Mucosa of descending colon (tissue), 3 donors: ENCODE data around the gene BAIAP2. TPM values are rescaled to one million over a fixed set of nuclear protein-coding genes. Genes with fewer than 3 reads are reported as not detected.
"Not testable (repeated sequence)": the region's sequence is repeated elsewhere in the genome, so short reads cannot be mapped to it uniquely, and the experiment has no call there.

Source experiments
- ATAC-seq: fragments of 200-7000 bp; cut with Tn5 transposase; one replicate; pipeline ENCODE4 v1.9.1; 2020; ENCODE audit warnings: mild to moderate bottlenecking, moderate library complexity
- DNase-seq, 3 donors: peaks; one replicate each; pipeline ENCODE4 v3.0.0-alpha.2; 2020
- H3K36me3 ChIP-seq: fragments of 200-600 bp; one replicate; pipeline ENCODE4 v1.8.0; 2021; ENCODE audit warnings: low read depth, mild to moderate bottlenecking
- H3K4me1 ChIP-seq: fragments of 200-600 bp; one replicate; pipeline ENCODE4 v1.8.0; 2021; ENCODE audit warnings: low read depth, mild to moderate bottlenecking
- H3K4me3 ChIP-seq: fragments of 200-600 bp; one replicate; pipeline ENCODE4 v1.8.0; 2021; ENCODE audit warnings: mild to moderate bottlenecking
- H3K9me3 ChIP-seq: fragments of 200-600 bp; one replicate; pipeline ENCODE4 v1.8.0; 2021; ENCODE audit warnings: mild to moderate bottlenecking
- intact Hi-C, 2 donors: fragments of 100-400 bp; cut with DNase I in 1 of 2; cut with micrococcal nuclease in 1 of 2; formaldehyde crosslinking; loops; one replicate each; pipeline versions ENCODE4 v1.11.0 to v1.11.1; 2022; cut with DNase I, micrococcal nuclease
- total RNA-seq, 3 donors: library from RNA; stranded (reverse); fragmentation: NEBNext Ultra II Directional in 2 of 3; extraction: Animal tissue kit (Norgen Biotek cat#: 25700) in 2 of 3; gene quantifications; one replicate each; pipeline versions ENCODE4 v1.2.1 to v1.2.4, GENCODE V29; 2021 to 2023
- TF ChIP-seq, protein P1 (sequence below): fragments of 200-600 bp; IDR thresholded peaks from one replicate; pipeline ENCODE4 v1.8.0; 2022; ENCODE audit warnings: antibody characterized with exemption, mild to moderate bottlenecking
- donor health status: DM: no; HTN: no; CAD: no; lungs with moderate emphysema.
- donor health status: DM: no; HTN: no; CAD: no.
- donor health status: DM: no; HTN: yes; CAD: no.

Gene BAIAP2
- total RNA-seq, 3 donors from 2014 or later = 11.6 to 76.7 (median 19.4) TPM

DNA sequence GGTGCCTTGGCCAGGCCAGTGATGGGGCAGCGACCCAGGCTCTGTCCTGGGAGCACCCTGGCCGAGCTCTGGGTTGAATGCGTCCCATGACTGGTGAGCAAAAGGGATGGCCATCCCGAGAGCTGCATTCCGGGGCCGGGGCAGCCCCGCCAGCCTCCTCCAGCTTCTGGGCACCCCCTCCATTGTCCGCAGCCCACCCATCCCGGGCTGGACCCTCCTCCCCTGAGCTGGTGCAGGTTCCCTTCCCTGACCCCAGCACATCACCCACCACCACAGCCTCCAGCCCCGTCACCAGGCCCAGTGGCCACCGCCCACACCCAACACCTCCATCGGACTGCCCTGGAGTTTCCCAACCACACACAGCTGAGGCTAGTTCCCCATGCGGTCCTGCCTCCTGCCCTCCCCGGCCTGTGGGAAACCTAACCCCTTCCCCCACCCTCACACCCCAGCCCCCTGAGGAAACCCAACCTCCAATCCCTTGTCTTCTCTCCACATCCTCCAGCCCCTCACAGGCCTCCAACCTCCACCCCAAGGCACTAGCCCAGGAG, 114.1 kb downstream of the BAIAP2 start:
- no peaks in the 10 kb centered on the region for H3K4me1 ChIP-seq
- no peak overlapping the region for H3K4me3 ChIP-seq
- TF ChIP-seq, protein P1, sequence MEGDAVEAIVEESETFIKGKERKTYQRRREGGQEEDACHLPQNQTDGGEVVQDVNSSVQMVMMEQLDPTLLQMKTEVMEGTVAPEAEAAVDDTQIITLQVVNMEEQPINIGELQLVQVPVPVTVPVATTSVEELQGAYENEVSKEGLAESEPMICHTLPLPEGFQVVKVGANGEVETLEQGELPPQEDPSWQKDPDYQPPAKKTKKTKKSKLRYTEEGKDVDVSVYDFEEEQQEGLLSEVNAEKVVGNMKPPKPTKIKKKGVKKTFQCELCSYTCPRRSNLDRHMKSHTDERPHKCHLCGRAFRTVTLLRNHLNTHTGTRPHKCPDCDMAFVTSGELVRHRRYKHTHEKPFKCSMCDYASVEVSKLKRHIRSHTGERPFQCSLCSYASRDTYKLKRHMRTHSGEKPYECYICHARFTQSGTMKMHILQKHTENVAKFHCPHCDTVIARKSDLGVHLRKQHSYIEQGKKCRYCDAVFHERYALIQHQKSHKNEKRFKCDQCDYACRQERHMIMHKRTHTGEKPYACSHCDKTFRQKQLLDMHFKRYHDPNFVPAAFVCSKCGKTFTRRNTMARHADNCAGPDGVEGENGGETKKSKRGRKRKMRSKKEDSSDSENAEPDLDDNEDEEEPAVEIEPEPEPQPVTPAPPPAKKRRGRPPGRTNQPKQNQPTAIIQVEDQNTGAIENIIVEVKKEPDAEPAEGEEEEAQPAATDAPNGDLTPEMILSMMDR = no peak
- no peaks in the 10 kb centered on the region for H3K9me3 ChIP-seq
- intact Hi-C loops = no loop called here
- ATAC-seq (no peak), DNase-seq (no peak)
- H3K36me3 ChIP-seq = no peaks in the 10 kb centered on the region

DNA sequence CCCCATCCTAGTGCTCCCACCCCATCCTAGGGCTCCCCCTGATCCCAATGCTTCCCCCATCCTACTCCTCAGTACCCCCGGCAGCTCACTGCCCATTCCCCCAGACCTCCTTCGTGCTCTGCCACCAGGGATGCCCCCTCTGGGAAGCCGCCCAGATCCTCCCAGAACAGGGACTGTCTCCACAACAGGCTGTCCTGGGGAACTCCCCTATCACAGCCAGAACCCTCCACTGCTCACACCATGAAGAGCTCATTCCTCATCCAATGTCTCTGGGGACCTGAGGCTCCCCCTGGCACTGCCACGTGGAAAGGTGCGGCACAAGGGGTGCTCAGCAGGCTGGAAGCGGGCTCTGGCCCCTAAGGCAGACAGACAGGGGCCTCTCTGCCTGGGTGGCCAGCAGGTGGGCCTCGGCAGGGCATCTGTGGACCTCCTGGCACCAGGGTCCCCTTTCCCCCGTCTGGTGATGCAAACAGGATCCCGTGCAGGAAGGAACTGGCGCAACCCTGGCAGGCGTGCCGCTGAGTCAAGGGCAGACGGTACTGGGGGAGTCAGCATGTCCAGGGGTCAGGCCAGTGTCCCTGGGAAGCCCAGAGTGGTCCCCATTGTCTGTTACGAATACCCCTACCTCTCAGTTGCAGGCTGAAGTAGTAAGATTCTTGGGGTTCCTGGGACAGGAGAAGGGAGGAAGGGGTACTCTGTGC, 115.6 kb downstream of the BAIAP2 start:
- Histone ChIP-seq H3K4me1 (no peaks in the 10 kb centered on the region), H3K9me3 (no peaks in the 10 kb centered on the region), H3K4me3 (no peak overlapping the region), H3K36me3 (no peaks in the 10 kb centered on the region)
- DNase-seq (no peak), ATAC-seq (peak; percentile 35)
- TF ChIP-seq, protein P1 = no peak
- intact Hi-C loops = no loop called here

DNA sequence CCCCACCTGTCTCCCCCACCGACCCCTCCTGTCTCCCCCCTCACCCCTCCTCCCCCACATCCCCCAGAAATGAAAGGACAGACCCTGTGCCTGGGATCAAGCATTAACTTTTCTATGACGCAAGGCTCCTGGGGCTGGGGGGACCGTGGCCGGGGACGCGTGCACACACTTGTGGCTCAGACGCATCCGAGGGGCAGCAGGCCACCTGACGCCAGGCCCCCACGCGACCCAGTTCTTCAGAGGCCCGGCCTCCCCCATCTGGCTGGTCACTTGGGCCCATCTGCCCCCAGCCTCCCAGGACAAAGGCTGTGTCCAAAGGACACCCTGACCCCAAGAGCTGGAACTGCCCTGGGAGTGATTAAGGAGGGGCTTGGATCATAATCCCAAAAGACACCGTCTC, 116.3 kb downstream of the BAIAP2 start:
- ATAC-seq (no peak), DNase-seq (no peak)
- no peaks in the 10 kb centered on the region for H3K4me1 ChIP-seq
- intact Hi-C loops = no loop called here
- no peak overlapping the region for H3K4me3 ChIP-seq
- H3K9me3 ChIP-seq = no peaks in the 10 kb centered on the region
- no peaks in the 10 kb centered on the region for H3K36me3 ChIP-seq
- TF ChIP-seq, protein P1 = no peak

DNA sequence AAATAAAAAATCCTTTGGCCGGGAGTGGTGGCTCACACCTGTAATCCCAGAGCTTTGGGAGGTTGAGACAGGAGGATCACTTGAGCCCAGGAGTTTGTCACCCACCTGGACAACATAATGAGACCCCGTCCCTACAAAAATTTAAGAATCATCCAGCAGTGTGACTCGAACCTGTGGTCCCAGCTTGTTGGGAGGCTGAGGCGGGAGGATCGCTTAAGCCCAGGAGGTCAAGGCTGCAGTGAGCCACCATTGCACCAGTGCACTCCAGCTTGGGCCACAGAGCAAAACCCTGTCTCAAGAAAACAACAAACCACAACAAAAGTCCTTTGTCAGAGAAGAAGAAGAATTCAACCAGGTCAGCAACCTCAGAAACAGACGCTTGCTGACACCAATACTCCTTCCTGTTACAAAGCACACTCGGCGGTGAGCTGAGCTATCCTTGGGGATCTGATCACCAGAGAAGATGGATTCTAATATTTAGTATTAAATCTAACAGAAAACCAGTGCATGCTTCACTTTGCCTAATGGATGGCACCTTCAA, 117.4 kb downstream of the BAIAP2 start:
- H3K36me3 ChIP-seq = no peaks in the 10 kb centered on the region
- intact Hi-C loops = no loop called here
- DNase-seq = no peak
- no peaks in the 10 kb centered on the region for H3K9me3 ChIP-seq
- no peaks in the 10 kb centered on the region for H3K4me1 ChIP-seq
- TF ChIP-seq, protein P1 = no peak
- no peak overlapping the region for H3K4me3 ChIP-seq
- no peak for ATAC-seq

DNA sequence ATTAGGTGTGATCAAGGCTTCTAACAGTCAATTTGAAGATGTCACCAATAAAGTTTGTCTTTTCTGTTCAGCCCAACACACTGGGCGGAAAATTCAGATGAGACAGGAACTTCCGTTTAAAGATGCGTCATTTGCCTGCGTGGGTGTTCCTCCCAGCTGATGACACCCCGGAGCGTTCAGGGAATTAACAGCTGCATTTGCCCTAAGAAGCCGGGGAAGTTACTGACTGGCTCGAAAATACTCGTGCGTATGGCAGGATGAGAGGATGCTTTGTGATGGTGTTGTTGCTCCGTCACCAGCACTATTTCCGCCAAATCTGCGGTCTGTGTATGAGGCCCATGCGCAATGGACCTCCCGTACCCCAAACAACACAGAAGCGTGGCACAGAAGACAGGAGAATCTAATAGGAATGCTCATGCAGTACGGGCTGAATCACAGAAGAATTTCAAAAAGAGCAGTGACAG, 118.4 kb downstream of the BAIAP2 start:
- intact Hi-C loops = no loop called here
- H3K36me3 ChIP-seq = no peaks in the 10 kb centered on the region
- no peaks in the 10 kb centered on the region for H3K4me1 ChIP-seq
- peak; percentile 31 for ATAC-seq
- no peak overlapping the region for H3K4me3 ChIP-seq
- no peak for DNase-seq
- no peaks in the 10 kb centered on the region for H3K9me3 ChIP-seq
- TF ChIP-seq, protein P1 = no peak

DNA sequence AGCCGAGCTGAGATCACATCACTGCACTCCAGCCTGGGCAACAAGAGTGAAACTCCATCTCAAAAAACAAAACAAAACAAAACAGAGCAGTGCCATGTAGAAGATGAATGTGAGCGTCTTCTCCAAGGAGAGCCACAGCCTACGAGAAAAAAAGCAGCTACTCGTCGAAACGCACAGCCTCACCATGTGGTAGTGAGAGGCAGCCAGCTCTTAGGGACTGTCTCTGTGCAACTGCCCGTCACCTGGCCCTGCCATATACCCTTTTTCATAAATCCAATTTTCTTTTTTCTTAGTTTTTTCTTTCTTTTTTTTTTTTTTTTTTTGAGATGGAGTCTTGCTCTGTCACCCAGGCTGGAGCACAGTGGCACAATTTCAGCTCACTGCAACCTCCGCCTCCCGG, 119.1 kb downstream of the BAIAP2 start:
- H3K4me1 ChIP-seq, H3K9me3 ChIP-seq, DNase-seq, H3K36me3 ChIP-seq, ATAC-seq, intact Hi-C loops, H3K4me3 ChIP-seq: not testable (repeated sequence)
